A673 (cell line): ENCODE data around the gene ZNF267.

Source experiments
- EZH2 ChIP-seq: fragments of 200-600 bp; sonication (generic); IDR thresholded peaks from 2 replicates; pipeline ENCODE4 v1.6.1; 2017; ENCODE audit warnings: borderline replicate concordance, low read depth, mild to moderate bottlenecking, mixed read lengths, antibody characterized with exemption, low read length; ENCODE audit not compliant: poor library complexity, severe bottlenecking
- TF ChIP-seq, protein P1 (sequence below): fragments of 300-800, 200-600 bp; sonication (generic); conservative IDR thresholded peaks from 2 replicates; pipeline ENCODE4 v1.5.1; 2017; ENCODE audit warnings: low read depth, mild to moderate bottlenecking, antibody characterized with exemption, low read length, moderate library complexity, mixed read lengths

DNA sequence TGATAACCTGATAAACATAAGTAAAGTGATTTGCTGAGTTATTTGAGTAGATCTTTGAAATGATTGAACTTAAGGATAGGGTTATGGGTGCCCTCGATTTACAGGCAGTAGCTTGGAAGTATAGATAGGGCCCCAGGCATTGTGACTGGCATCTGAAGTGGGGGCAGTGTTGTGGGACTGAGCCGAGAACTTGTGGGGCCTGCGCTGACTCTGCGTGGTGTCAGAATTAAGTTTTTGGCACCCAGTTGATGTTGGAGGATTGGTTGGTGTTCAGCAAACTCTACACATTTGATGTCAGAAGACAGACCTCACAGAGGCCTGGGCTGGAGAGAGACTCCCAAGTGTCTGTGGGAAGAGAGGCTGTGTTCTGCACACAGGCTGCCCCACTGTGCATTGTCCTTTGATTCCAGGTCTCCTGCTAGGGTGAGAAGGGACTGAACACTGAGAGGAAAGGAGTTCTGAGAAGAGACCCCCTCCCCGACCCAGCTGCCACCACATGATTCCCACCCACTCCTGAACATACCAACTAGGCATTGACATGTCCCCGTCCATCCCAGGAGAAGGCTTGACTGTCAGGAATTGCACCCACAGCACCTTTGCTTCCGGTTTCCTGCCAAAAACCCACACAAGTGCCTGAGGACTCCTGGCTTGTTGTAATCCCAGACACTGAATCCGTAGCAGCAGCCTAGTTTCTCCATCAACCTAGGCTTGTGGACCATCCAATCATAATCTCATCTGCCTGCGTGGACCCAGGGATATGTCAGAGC is 4.5 kb downstream of the ZNF267 start:
- TF ChIP-seq, protein P1, sequence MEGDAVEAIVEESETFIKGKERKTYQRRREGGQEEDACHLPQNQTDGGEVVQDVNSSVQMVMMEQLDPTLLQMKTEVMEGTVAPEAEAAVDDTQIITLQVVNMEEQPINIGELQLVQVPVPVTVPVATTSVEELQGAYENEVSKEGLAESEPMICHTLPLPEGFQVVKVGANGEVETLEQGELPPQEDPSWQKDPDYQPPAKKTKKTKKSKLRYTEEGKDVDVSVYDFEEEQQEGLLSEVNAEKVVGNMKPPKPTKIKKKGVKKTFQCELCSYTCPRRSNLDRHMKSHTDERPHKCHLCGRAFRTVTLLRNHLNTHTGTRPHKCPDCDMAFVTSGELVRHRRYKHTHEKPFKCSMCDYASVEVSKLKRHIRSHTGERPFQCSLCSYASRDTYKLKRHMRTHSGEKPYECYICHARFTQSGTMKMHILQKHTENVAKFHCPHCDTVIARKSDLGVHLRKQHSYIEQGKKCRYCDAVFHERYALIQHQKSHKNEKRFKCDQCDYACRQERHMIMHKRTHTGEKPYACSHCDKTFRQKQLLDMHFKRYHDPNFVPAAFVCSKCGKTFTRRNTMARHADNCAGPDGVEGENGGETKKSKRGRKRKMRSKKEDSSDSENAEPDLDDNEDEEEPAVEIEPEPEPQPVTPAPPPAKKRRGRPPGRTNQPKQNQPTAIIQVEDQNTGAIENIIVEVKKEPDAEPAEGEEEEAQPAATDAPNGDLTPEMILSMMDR = no peak
- TF ChIP-seq EZH2 = no peak
